ENCODE measurements around the gene PIGP. TPM values are rescaled to one million over a fixed set of nuclear protein-coding genes. Genes with fewer than 3 reads are reported as not detected.

Gene PIGP
- total and polyA plus RNA-seq, 2 of the 13 experiments (the other 11 are each of a cell fraction or from before 2014, with no cell fraction given): 14.8 to 33.4 TPM

DNA sequence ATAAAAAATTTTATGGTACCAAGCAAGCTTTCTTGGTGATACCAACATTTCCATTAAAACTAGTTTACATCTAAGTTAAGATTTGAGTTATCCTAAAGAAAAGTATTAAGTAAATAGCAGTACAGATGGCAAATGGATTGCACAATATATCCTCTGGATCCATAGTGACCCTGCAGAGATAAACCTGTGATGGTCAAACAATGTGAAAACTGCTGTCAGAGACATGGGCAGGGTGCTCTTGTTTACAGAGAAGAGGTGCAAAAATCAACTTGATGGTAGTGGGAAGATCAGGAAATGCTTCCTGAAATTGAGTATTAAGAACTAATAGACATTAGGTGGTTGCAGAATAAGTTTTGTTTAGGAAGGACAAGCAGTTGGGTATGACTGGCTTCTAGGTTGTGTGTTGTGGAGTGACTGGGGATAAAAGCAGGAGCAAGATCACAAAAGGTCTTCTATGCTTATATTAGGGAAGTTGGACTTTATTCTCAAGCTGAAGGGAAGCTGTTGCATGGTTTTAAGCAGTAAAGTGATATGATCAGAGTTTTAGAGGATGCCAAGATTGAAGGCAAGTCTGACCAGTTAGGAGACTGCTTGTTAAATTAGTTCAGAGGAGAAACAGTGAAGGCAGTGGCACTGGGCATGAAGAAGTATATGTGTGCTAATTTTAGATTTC, 10.1 kb upstream of the PIGP start (continued):
- TF ChIP-seq DMAP1 (CRISPR knock-in tag; IDR thresholded peaks at IDR 0.05) (peak; percentile 26; the same call in 1 of the 2 replicates), NFE2L2 (IDR thresholded peaks at IDR 0.05; ENCODE audit: low read length) (no peak), ZBTB3 (CRISPR knock-in tag; IDR thresholded peaks at IDR 0.05; ENCODE audit: borderline replicate concordance, low read depth) (no peak), ZSCAN29 (CRISPR knock-in tag; conservative IDR thresholded peaks at IDR 0.05) (no peak), CREM (IDR thresholded peaks at IDR 0.05) (peak; percentile 48; the same call in 1 of the 2 replicates), CREM (CRISPR knock-in tag; IDR thresholded peaks at IDR 0.05) (no peak), FOXK1 (CRISPR knock-in tag; IDR thresholded peaks at IDR 0.05; ENCODE audit: borderline replicate concordance, low read depth) (peak; percentile 74; the same call in 1 of the 2 replicates), HNRNPLL (IDR thresholded peaks at IDR 0.05; ENCODE audit: low read depth, low read length, poor library complexity, severe bottlenecking) (no peak), FOXO1 (CRISPR knock-in tag; IDR thresholded peaks at IDR 0.05) (peak; percentile 90; the same call in 1 of the 2 replicates), MYC (CRISPR knock-in tag; IDR thresholded peaks at IDR 0.05; ENCODE audit: borderline replicate concordance) (no peak), ZNF44 (CRISPR knock-in tag; IDR thresholded peaks at IDR 0.05) (0 out of 2 replicates have a peak, but pooled peaks have one; percentile 41), ZNF468 (CRISPR knock-in tag; IDR thresholded peaks at IDR 0.05) (no peak), ZFY (CRISPR knock-in tag; IDR thresholded peaks at IDR 0.05) (no peak), RBAK (CRISPR knock-in tag; IDR thresholded peaks at IDR 0.05) (no peak), ATF7 (IDR thresholded peaks at IDR 0.05) (no peak), ATF7 (CRISPR knock-in tag; IDR thresholded peaks at IDR 0.05) (no peak)
- TF ChIP-seq, protein P1, sequence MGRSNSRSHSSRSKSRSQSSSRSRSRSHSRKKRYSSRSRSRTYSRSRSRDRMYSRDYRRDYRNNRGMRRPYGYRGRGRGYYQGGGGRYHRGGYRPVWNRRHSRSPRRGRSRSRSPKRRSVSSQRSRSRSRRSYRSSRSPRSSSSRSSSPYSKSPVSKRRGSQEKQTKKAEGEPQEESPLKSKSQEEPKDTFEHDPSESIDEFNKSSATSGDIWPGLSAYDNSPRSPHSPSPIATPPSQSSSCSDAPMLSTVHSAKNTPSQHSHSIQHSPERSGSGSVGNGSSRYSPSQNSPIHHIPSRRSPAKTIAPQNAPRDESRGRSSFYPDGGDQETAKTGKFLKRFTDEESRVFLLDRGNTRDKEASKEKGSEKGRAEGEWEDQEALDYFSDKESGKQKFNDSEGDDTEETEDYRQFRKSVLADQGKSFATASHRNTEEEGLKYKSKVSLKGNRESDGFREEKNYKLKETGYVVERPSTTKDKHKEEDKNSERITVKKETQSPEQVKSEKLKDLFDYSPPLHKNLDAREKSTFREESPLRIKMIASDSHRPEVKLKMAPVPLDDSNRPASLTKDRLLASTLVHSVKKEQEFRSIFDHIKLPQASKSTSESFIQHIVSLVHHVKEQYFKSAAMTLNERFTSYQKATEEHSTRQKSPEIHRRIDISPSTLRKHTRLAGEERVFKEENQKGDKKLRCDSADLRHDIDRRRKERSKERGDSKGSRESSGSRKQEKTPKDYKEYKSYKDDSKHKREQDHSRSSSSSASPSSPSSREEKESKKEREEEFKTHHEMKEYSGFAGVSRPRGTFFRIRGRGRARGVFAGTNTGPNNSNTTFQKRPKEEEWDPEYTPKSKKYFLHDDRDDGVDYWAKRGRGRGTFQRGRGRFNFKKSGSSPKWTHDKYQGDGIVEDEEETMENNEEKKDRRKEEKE (IDR thresholded peaks at IDR 0.05): no peak
- TF ChIP-seq, protein P2, sequence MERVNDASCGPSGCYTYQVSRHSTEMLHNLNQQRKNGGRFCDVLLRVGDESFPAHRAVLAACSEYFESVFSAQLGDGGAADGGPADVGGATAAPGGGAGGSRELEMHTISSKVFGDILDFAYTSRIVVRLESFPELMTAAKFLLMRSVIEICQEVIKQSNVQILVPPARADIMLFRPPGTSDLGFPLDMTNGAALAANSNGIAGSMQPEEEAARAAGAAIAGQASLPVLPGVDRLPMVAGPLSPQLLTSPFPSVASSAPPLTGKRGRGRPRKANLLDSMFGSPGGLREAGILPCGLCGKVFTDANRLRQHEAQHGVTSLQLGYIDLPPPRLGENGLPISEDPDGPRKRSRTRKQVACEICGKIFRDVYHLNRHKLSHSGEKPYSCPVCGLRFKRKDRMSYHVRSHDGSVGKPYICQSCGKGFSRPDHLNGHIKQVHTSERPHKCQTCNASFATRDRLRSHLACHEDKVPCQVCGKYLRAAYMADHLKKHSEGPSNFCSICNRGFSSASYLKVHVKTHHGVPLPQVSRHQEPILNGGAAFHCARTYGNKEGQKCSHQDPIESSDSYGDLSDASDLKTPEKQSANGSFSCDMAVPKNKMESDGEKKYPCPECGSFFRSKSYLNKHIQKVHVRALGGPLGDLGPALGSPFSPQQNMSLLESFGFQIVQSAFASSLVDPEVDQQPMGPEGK (CRISPR knock-in tag; IDR thresholded peaks at IDR 0.05): peak; percentile 42; the same call in 1 of the 2 replicates
- TF ChIP-seq, protein P3, sequence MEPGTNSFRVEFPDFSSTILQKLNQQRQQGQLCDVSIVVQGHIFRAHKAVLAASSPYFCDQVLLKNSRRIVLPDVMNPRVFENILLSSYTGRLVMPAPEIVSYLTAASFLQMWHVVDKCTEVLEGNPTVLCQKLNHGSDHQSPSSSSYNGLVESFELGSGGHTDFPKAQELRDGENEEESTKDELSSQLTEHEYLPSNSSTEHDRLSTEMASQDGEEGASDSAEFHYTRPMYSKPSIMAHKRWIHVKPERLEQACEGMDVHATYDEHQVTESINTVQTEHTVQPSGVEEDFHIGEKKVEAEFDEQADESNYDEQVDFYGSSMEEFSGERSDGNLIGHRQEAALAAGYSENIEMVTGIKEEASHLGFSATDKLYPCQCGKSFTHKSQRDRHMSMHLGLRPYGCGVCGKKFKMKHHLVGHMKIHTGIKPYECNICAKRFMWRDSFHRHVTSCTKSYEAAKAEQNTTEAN (CRISPR knock-in tag; conservative IDR thresholded peaks at IDR 0.05): 0 out of 2 replicates have a peak, but pooled peaks have one; percentile 45
- TF ChIP-seq, protein P4, sequence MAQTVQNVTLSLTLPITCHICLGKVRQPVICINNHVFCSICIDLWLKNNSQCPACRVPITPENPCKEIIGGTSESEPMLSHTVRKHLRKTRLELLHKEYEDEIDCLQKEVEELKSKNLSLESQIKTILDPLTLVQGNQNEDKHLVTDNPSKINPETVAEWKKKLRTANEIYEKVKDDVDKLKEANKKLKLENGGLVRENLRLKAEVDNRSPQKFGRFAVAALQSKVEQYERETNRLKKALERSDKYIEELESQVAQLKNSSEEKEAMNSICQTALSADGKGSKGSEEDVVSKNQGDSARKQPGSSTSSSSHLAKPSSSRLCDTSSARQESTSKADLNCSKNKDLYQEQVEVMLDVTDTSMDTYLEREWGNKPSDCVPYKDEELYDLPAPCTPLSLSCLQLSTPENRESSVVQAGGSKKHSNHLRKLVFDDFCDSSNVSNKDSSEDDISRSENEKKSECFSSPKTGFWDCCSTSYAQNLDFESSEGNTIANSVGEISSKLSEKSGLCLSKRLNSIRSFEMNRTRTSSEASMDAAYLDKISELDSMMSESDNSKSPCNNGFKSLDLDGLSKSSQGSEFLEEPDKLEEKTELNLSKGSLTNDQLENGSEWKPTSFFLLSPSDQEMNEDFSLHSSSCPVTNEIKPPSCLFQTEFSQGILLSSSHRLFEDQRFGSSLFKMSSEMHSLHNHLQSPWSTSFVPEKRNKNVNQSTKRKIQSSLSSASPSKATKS (CRISPR knock-in tag; IDR thresholded peaks at IDR 0.05): no peak
- TF ChIP-seq, protein P5, sequence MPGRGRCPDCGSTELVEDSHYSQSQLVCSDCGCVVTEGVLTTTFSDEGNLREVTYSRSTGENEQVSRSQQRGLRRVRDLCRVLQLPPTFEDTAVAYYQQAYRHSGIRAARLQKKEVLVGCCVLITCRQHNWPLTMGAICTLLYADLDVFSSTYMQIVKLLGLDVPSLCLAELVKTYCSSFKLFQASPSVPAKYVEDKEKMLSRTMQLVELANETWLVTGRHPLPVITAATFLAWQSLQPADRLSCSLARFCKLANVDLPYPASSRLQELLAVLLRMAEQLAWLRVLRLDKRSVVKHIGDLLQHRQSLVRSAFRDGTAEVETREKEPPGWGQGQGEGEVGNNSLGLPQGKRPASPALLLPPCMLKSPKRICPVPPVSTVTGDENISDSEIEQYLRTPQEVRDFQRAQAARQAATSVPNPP (CRISPR knock-in tag; IDR thresholded peaks at IDR 0.05): 0 out of 2 replicates have a peak, but pooled peaks have one; percentile 31
